Ovary (tissue), 3 donors: Measurements from ENCODE around the gene CCL26.

Experiments used
- EP300 ChIP-seq: sonication (generic); formaldehyde crosslinking; IDR thresholded peaks from one replicate; pipeline ENCODE4 v1.6.1; 2017; ENCODE audit warnings: antibody characterized with exemption
- POLR2A ChIP-seq: fragments of 450-650 bp; IDR thresholded peaks from one replicate; pipeline ENCODE4 v1.6.1; 2017; ENCODE audit warnings: antibody characterized with exemption, mild to moderate bottlenecking, moderate library complexity
- TF ChIP-seq, protein P1 (sequence below), 3 donors: fragments of 450-650 bp in 2 of 3; fragments of 200-600 bp in 1 of 3; IDR thresholded peaks; one replicate each; pipeline versions ENCODE4 v1.5.1 to v1.8.0; 2016 to 2022; ENCODE audit warnings: antibody characterized with exemption in 3 of 3, mild to moderate bottlenecking in 1 of 3
- donor health status: DM: no; HTN: no; CAD: no.

DNA sequence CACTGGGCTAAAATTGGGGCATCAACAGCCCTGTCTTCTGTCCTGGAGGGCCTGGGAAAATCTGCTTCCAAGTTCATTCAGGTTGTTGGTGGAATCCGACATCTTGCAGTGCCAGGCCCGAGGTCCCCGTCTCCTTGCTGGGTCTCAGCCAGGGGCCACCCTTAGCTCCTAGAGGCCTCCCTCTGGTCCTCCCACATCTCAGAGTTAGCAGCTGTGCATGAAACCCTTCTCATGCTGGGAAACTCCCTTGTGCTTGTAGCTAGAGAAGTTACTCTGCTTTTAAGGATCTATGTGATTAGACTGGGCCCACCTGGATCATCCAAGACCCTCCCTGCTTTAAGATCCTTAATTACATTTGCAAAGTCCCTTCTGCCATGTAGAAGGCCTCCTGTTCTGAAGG is 48.6 kb downstream of the CCL26 start:
- no peak for TF ChIP-seq POLR2A
- TF ChIP-seq, protein P1, sequence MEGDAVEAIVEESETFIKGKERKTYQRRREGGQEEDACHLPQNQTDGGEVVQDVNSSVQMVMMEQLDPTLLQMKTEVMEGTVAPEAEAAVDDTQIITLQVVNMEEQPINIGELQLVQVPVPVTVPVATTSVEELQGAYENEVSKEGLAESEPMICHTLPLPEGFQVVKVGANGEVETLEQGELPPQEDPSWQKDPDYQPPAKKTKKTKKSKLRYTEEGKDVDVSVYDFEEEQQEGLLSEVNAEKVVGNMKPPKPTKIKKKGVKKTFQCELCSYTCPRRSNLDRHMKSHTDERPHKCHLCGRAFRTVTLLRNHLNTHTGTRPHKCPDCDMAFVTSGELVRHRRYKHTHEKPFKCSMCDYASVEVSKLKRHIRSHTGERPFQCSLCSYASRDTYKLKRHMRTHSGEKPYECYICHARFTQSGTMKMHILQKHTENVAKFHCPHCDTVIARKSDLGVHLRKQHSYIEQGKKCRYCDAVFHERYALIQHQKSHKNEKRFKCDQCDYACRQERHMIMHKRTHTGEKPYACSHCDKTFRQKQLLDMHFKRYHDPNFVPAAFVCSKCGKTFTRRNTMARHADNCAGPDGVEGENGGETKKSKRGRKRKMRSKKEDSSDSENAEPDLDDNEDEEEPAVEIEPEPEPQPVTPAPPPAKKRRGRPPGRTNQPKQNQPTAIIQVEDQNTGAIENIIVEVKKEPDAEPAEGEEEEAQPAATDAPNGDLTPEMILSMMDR (IDR thresholded peaks at IDR 0.05) = no peak
- no peak for TF ChIP-seq EP300
